Measurements from ENCODE around the gene AATF. TPM values are rescaled to one million over a fixed set of nuclear protein-coding genes. Genes with fewer than 3 reads are reported as not detected.
"Not testable (repeated sequence)": the region's sequence is repeated elsewhere in the genome, so short reads cannot be mapped to it uniquely, and the experiment has no call there.

AATF gene
- total RNA-seq, 2 donors from 2014 or later = 95.0 to 114 TPM

DNA sequence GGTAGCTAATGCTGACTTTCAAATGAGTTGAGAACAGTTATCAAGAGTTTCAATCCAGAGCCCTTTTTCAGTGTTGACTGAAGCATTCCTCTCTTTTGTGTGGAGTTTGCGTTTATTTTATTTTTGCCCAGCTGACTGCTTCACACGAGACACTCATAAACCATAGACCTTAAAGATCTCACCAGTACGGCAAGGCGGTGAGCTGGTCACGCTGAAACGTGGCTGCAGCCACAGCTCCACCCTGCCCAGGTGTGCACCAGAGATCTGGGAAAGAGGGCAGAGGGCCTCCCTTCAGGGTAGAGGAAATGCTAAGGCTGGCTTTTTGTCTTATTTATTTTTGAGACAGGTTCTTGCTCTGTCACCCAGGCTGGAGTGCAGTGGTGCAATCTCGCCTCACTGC lies 112.2 kb downstream of the AATF start:
- Mint-ChIP-seq H3K36me3 (no peaks in the 10 kb centered on the region), H3K27ac (no peak overlapping the region), H3K9me3 (no peaks in the 10 kb centered on the region), H3K27me3 (no peaks in the 10 kb centered on the region), H3K4me1 (ENCODE audit: low read depth in 2 of 2) (peaks cover 0 to 3% of the 10 kb centered on the region in 2 donors), H3K4me3 (no peak overlapping the region)
- no peak for DNase-seq (ENCODE audit: low spot score)
- no peak for ATAC-seq

- Mint-ChIP-seq H3K36me3 (no peaks in the 10 kb centered on the region), H3K4me1 (ENCODE audit: low read depth in 2 of 2) (peaks cover 0 to 3% of the 10 kb centered on the region in 2 donors), H3K4me3 (no peak overlapping the region), H3K27ac (no peak overlapping the region), H3K27me3 (no peaks in the 10 kb centered on the region), H3K9me3 (no peaks in the 10 kb centered on the region)
- DNase-seq (ENCODE audit: low spot score) = no peak
- no peak for ATAC-seq
Measured at GRCh38 chr17:37062021-37062420, 113.3 kb downstream of the AATF start.

DNA sequence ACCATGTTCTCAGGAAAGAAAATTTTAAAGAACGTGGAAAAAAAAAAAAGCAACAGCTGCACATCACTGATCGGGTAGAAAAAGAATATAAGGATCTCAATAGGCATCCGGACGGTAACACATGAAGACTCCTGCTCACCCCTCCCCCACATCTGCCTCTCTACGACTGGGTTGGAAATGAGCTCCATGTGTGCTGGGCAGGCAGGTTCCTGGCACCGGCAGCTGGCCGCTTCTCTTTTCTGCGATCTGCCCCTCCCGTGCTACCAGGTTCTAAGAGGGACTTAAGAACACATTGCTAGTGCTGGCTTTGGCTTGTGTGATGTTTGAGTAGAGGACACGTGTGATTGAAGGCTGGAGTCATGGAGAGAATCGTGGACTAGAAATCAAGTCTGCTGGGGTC lies 115.5 kb downstream of the AATF start:
- Mint-ChIP-seq H3K36me3 (no peaks in the 10 kb centered on the region), H3K27ac (no peak overlapping the region), H3K4me3 (no peak overlapping the region), H3K4me1 (ENCODE audit: low read depth in 2 of 2) (peaks cover 0 to 3% of the 10 kb centered on the region in 2 donors), H3K27me3 (no peaks in the 10 kb centered on the region), H3K9me3 (no peaks in the 10 kb centered on the region)
- ATAC-seq (no peak), DNase-seq (ENCODE audit: low spot score) (no peak)

- no peak overlapping the region for H3K4me3 Mint-ChIP-seq
- peaks cover 0 to 3% of the 10 kb centered on the region in 2 donors for H3K4me1 Mint-ChIP-seq (ENCODE audit: low read depth in 2 of 2)
- no peaks in the 10 kb centered on the region for H3K9me3 Mint-ChIP-seq
- no peaks in the 10 kb centered on the region for H3K27me3 Mint-ChIP-seq
- DNase-seq (ENCODE audit: low spot score) (no peak), ATAC-seq (no peak)
- H3K36me3 Mint-ChIP-seq = no peaks in the 10 kb centered on the region
- H3K27ac Mint-ChIP-seq = no peak overlapping the region
Measured at GRCh38 chr17:37064956-37065355, 116.2 kb downstream of the AATF start.

DNA sequence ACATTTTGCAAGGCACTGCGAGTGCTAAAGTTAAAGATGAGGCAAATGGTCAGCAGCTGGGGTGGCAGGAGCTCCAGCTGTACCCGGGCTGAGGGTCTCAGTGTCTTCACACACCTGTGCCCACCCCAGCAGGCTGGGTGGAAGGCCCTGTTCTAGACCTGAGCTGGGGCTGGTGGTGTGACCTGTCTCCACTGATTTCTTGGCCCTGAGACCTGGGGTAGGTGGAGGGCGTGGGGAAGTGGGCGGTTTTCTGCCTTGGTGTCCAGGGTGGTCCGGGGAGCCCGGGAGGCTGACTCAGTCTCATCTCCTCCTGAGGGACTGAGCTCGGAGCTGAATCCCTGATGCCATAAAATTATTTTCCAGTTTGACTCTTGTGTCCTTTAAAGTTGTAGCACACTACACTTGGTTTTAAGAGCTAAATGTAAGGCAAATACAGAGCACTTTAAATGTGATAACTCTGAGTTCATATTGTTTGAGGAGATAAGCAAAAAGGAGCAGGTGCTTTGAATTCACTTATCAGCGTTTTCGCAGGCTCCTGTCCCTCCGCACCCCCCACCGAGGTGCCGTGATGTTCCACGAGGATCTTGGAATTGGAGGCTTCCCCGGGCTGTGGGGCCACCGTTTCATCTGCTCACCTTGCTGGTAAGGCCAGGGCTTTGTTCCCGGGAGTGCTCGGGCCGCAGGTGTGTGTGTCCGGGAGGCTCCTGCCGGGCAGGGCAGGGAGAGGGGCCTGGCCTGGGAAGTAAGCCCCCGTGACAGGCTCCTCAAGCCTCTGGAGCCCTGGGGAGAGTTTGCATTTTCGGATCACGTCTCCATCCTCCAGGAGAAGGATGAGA lies 117.0 kb downstream of the AATF start:
- no peaks in the 10 kb centered on the region for H3K27me3 Mint-ChIP-seq
- no peak overlapping the region for H3K27ac Mint-ChIP-seq
- peaks cover 0 to 3% of the 10 kb centered on the region in 2 donors for H3K4me1 Mint-ChIP-seq (ENCODE audit: low read depth in 2 of 2)
- ATAC-seq (no peak), DNase-seq (ENCODE audit: low spot score) (no peak)
- H3K36me3 Mint-ChIP-seq = no peaks in the 10 kb centered on the region
- no peak overlapping the region for H3K4me3 Mint-ChIP-seq
- no peaks in the 10 kb centered on the region for H3K9me3 Mint-ChIP-seq

- ATAC-seq (peak in 1 of 2 donors; percentile 24), DNase-seq (ENCODE audit: low spot score) (no peak)
- H3K4me1 Mint-ChIP-seq (ENCODE audit: low read depth in 2 of 2) = peaks cover 0 to 3% of the 10 kb centered on the region in 2 donors
- H3K4me3 Mint-ChIP-seq = no peak overlapping the region
- no peaks in the 10 kb centered on the region for H3K27me3 Mint-ChIP-seq
- H3K27ac Mint-ChIP-seq = no peak overlapping the region
- H3K9me3 Mint-ChIP-seq = no peaks in the 10 kb centered on the region
- H3K36me3 Mint-ChIP-seq = no peaks in the 10 kb centered on the region
Measured at GRCh38 chr17:37066322-37067255, 117.8 kb downstream of the AATF start.

GRCh38 chr17:37067555-37068111 lies 118.9 kb downstream of the AATF start:
- Mint-ChIP-seq H3K4me1 (ENCODE audit: low read depth in 2 of 2) (peaks cover 0 to 3% of the 10 kb centered on the region in 2 donors), H3K4me3 (no peak overlapping the region), H3K27ac (no peak overlapping the region), H3K9me3 (no peaks in the 10 kb centered on the region), H3K36me3 (no peaks in the 10 kb centered on the region), H3K27me3 (no peaks in the 10 kb centered on the region)
- ATAC-seq (no peak), DNase-seq (ENCODE audit: low spot score) (no peak)

- H3K36me3 Mint-ChIP-seq = no peaks in the 10 kb centered on the region
- H3K4me3 Mint-ChIP-seq = no peak overlapping the region
- H3K4me1 Mint-ChIP-seq (ENCODE audit: low read depth in 2 of 2) = peaks cover 0 to 3% of the 10 kb centered on the region in 2 donors
- H3K9me3 Mint-ChIP-seq = no peaks in the 10 kb centered on the region
- ATAC-seq = no peak
- no peak for DNase-seq (ENCODE audit: low spot score)
- no peaks in the 10 kb centered on the region for H3K27me3 Mint-ChIP-seq
- H3K27ac Mint-ChIP-seq = no peak overlapping the region
Measured at GRCh38 chr17:37068266-37068665, 119.5 kb downstream of the AATF start.

DNA sequence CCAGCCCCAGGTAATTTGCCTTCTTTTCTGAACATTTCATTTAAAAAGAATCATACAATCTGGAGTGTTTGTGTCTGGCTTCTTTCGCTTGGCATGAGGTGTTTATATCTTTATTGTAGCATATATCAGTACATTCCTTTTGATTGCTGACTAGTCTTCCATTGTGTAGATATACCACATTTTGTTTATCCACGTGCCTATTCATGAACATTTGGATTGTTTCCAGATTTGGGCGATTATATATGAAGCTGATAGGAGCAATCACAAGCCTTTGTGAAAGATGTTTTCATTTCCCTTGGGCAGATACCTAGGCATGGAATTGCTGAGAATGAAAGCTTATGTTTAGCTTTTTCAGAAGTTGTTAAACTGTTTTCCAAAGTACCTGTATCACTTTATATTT lies 120.3 kb downstream of the AATF start:
- Mint-ChIP-seq H3K9me3 (no peaks in the 10 kb centered on the region), H3K27ac (no peak overlapping the region), H3K4me1 (ENCODE audit: low read depth in 2 of 2) (peaks cover 0 to 3% of the 10 kb centered on the region in 2 donors), H3K4me3 (no peak overlapping the region), H3K36me3 (no peaks in the 10 kb centered on the region), H3K27me3 (no peaks in the 10 kb centered on the region)
- ATAC-seq (no peak), DNase-seq (ENCODE audit: low spot score) (no peak)

- not testable (repeated sequence) for H3K27ac Mint-ChIP-seq; ATAC-seq; DNase-seq (ENCODE audit: low spot score); H3K27me3 Mint-ChIP-seq; H3K36me3 Mint-ChIP-seq; H3K4me3 Mint-ChIP-seq; H3K4me1 Mint-ChIP-seq (ENCODE audit: low read depth in 2 of 2); H3K9me3 Mint-ChIP-seq
Measured at GRCh38 chr17:37073464-37073863, 124.7 kb downstream of the AATF start.

- no peak for DNase-seq (ENCODE audit: low spot score)
- Mint-ChIP-seq H3K9me3 (peaks cover 5% of the 10 kb centered on the region), H3K27ac (peak overlapping the region in 1 of 2 donors; percentile 4), H3K4me3 (no peak overlapping the region), H3K36me3 (peaks cover 6% of the 10 kb centered on the region), H3K4me1 (ENCODE audit: low read depth in 2 of 2) (peaks cover 18 to 26% of the 10 kb centered on the region in 2 donors), H3K27me3 (no peaks in the 10 kb centered on the region)
- no peak for ATAC-seq
Measured at GRCh38 chr17:37079065-37079708, 130.4 kb downstream of the AATF start.

- H3K27ac Mint-ChIP-seq = peak overlapping the region in 1 of 2 donors; percentile 4
- H3K9me3 Mint-ChIP-seq = peaks cover 5% of the 10 kb centered on the region
- H3K36me3 Mint-ChIP-seq = peaks cover 6% of the 10 kb centered on the region
- no peaks in the 10 kb centered on the region for H3K27me3 Mint-ChIP-seq
- no peak overlapping the region for H3K4me3 Mint-ChIP-seq
- DNase-seq (ENCODE audit: low spot score) (no peak), ATAC-seq (peak in 1 of 2 donors; percentile 55)
- peaks cover 24 to 26% of the 10 kb centered on the region in 2 donors for H3K4me1 Mint-ChIP-seq (ENCODE audit: low read depth in 2 of 2)
Measured at GRCh38 chr17:37079735-37080134, 131.0 kb downstream of the AATF start.

DNA sequence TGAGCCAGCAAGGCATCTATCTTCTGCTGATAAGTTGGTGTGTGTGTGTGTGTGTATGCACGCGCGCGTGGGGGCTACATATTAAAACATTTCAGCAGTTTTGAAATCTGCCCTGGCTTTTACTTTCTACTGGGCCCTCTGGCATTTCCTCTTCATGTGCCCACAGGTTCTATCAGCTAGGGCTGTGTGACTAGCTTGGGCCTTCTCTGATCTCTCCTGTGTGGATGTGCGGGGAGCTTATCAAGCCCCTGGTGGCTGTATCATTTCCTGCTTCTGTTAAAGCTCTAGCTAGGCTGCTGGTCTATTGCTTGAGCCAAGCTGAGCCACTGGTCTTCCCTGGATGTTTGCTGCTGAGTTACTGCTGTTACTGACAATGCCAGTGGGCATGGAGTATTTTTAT lies 132.5 kb downstream of the AATF start:
- ATAC-seq (peak; percentile 62 to 76), DNase-seq (ENCODE audit: low spot score) (peak; percentile 51)
- H3K36me3 Mint-ChIP-seq = peaks cover 6% of the 10 kb centered on the region
- peak overlapping the region in 1 of 2 donors; percentile 74 for H3K27ac Mint-ChIP-seq
- peaks cover 5% of the 10 kb centered on the region for H3K9me3 Mint-ChIP-seq
- H3K4me1 Mint-ChIP-seq (ENCODE audit: low read depth in 2 of 2) = peaks cover 26 to 39% of the 10 kb centered on the region in 2 donors
- no peaks in the 10 kb centered on the region for H3K27me3 Mint-ChIP-seq
- H3K4me3 Mint-ChIP-seq = no peak overlapping the region
